Measurements from ENCODE around the gene AKAIN1. TPM values are rescaled to one million over a fixed set of nuclear protein-coding genes. Genes with fewer than 3 reads are reported as not detected.

The AKAIN1 gene
- polyA plus RNA-seq, 1 donor from 2014 or later = not detected

DNA sequence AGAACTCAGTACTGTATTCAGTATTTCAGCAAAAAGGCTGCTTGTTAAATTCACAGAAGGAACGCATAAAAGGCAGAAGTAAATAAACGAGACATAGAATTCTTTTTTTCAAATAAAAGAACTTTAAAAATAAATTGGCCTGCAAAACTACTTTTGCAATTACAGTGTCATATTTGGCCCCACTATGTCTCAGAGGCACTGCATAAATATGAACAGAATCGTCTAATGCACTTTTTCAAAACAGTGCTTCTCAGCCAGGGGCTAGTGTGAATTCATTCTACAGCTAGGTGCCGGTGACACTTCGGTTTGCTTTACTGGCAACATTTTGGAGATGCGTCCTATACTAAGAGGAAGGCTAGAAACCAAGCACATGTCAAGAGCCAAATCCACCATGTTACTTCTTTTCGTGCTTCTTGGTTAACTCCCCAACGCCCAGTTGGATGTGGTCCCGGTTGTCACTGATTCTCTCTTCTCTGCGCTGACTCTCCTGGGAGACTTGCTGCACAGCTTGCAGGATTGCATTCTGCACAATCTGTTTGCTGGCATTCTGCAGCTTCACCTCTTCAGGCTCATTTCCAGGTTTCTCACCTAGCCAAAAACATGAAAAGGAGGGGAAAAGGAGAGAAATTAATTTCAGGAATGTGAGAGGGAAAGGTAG lies 51.8 kb downstream of the AKAIN1 start:
- no peak for TF ChIP-seq EZH2 (IDR thresholded peaks at IDR 0.05; ENCODE audit: borderline replicate concordance, insufficient read depth, low read length, poor library complexity, severe bottlenecking)
- no peak for TF ChIP-seq RAD21 (conservative IDR thresholded peaks at IDR 0.05)
- no peak for TF ChIP-seq POLR2AphosphoS5 (IDR thresholded peaks at IDR 0.05)
- TF ChIP-seq MXI1 (conservative IDR thresholded peaks at IDR 0.05; ENCODE audit: poor library complexity, severe bottlenecking) = no peak
- no peak for TF ChIP-seq SMC3 (conservative IDR thresholded peaks at IDR 0.05; ENCODE audit: poor library complexity)
- no peak for TF ChIP-seq TAF1 (IDR thresholded peaks at IDR 0.05; ENCODE audit: low read depth)
- TF ChIP-seq, protein P1, sequence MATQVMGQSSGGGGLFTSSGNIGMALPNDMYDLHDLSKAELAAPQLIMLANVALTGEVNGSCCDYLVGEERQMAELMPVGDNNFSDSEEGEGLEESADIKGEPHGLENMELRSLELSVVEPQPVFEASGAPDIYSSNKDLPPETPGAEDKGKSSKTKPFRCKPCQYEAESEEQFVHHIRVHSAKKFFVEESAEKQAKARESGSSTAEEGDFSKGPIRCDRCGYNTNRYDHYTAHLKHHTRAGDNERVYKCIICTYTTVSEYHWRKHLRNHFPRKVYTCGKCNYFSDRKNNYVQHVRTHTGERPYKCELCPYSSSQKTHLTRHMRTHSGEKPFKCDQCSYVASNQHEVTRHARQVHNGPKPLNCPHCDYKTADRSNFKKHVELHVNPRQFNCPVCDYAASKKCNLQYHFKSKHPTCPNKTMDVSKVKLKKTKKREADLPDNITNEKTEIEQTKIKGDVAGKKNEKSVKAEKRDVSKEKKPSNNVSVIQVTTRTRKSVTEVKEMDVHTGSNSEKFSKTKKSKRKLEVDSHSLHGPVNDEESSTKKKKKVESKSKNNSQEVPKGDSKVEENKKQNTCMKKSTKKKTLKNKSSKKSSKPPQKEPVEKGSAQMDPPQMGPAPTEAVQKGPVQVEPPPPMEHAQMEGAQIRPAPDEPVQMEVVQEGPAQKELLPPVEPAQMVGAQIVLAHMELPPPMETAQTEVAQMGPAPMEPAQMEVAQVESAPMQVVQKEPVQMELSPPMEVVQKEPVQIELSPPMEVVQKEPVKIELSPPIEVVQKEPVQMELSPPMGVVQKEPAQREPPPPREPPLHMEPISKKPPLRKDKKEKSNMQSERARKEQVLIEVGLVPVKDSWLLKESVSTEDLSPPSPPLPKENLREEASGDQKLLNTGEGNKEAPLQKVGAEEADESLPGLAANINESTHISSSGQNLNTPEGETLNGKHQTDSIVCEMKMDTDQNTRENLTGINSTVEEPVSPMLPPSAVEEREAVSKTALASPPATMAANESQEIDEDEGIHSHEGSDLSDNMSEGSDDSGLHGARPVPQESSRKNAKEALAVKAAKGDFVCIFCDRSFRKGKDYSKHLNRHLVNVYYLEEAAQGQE (IDR thresholded peaks at IDR 0.05; ENCODE audit: borderline replicate concordance) = no peak
- TF ChIP-seq, protein P2, sequence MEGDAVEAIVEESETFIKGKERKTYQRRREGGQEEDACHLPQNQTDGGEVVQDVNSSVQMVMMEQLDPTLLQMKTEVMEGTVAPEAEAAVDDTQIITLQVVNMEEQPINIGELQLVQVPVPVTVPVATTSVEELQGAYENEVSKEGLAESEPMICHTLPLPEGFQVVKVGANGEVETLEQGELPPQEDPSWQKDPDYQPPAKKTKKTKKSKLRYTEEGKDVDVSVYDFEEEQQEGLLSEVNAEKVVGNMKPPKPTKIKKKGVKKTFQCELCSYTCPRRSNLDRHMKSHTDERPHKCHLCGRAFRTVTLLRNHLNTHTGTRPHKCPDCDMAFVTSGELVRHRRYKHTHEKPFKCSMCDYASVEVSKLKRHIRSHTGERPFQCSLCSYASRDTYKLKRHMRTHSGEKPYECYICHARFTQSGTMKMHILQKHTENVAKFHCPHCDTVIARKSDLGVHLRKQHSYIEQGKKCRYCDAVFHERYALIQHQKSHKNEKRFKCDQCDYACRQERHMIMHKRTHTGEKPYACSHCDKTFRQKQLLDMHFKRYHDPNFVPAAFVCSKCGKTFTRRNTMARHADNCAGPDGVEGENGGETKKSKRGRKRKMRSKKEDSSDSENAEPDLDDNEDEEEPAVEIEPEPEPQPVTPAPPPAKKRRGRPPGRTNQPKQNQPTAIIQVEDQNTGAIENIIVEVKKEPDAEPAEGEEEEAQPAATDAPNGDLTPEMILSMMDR (IDR thresholded peaks at IDR 0.05; ENCODE audit: poor library complexity, severe bottlenecking) = no peak
- TF ChIP-seq EP300 (conservative IDR thresholded peaks at IDR 0.05; ENCODE audit: poor library complexity, severe bottlenecking) = no peak
- Histone ChIP-seq H2AFZ (ENCODE audit: low read depth, low read length) (no peak overlapping the region), H3K9me3 (ENCODE audit: low read length) (no peaks in the 10 kb centered on the region)

DNA sequence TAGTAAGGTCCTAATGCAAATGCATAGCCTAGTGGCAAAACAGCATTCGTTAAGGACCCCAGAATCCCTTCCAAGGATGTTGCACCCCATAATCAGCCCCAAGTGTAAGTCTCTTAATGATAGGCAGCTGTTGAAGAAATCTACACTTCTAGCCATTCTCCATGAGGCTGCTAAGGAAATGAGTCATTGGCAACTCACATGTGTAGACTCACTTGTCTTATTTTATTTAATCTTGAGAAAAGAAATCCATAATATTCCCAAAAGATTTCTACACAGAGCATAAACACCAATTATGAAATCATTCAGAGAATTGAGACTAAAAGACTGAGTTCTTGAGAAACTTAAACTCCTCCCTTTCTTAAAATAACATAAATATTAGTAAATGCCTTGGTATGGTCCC lies 52.4 kb downstream of the AKAIN1 start:
- Histone ChIP-seq H3K9me2 (ENCODE audit: insufficient read depth, low read length) (no peaks in the 10 kb centered on the region), H2AFZ (ENCODE audit: low read depth, low read length) (no peak overlapping the region), H3K36me3 (ENCODE audit: insufficient read depth, low read length) (no peaks in the 10 kb centered on the region), H3K9ac (ENCODE audit: low read length) (no peak overlapping the region), H3K27ac (ENCODE audit: low read length) (no peak overlapping the region), H3K79me2 (replicated peaks; ENCODE audit: insufficient read depth, low read length) (no peaks in the 10 kb centered on the region), H3K9me3 (ENCODE audit: low read length) (no peaks in the 10 kb centered on the region), H3K4me3 (ENCODE audit: low read length) (no peak overlapping the region), H4K20me1 (ENCODE audit: insufficient read depth) (no peaks in the 10 kb centered on the region), H3F3A (ENCODE audit: insufficient read depth, low read length, poor library complexity, severe bottlenecking) (no peaks in the 10 kb centered on the region), H3K27me3 (ENCODE audit: insufficient read depth, low read depth, low read length) (no peaks in the 10 kb centered on the region), H3K4me2 (ENCODE audit: low read length) (no peak overlapping the region)
- TF ChIP-seq POLR2AphosphoS5 (IDR thresholded peaks at IDR 0.05) = no peak
- no peak for TF ChIP-seq TAF1 (IDR thresholded peaks at IDR 0.05; ENCODE audit: low read depth)
- no peak for TF ChIP-seq EZH2 (IDR thresholded peaks at IDR 0.05; ENCODE audit: borderline replicate concordance, insufficient read depth, low read length, poor library complexity, severe bottlenecking)
- TF ChIP-seq, protein P2 (IDR thresholded peaks at IDR 0.05; ENCODE audit: poor library complexity, severe bottlenecking) = no peak
- no peak for TF ChIP-seq MXI1 (conservative IDR thresholded peaks at IDR 0.05; ENCODE audit: poor library complexity, severe bottlenecking)
- TF ChIP-seq SMC3 (conservative IDR thresholded peaks at IDR 0.05; ENCODE audit: poor library complexity) = no peak
- TF ChIP-seq, protein P1 (IDR thresholded peaks at IDR 0.05; ENCODE audit: borderline replicate concordance) = no peak
- no peak for TF ChIP-seq EP300 (conservative IDR thresholded peaks at IDR 0.05; ENCODE audit: poor library complexity, severe bottlenecking)
- no peak for TF ChIP-seq RAD21 (conservative IDR thresholded peaks at IDR 0.05)

More for the DNA sequence above, 51.8 kb downstream of the AKAIN1 start:
- Histone ChIP-seq H4K20me1 (ENCODE audit: insufficient read depth) (no peaks in the 10 kb centered on the region), H3F3A (ENCODE audit: insufficient read depth, low read length, poor library complexity, severe bottlenecking) (no peaks in the 10 kb centered on the region), H3K4me2 (ENCODE audit: low read length) (no peak overlapping the region), H3K36me3 (ENCODE audit: insufficient read depth, low read length) (no peaks in the 10 kb centered on the region), H3K27me3 (ENCODE audit: insufficient read depth, low read depth, low read length) (no peaks in the 10 kb centered on the region), H3K9me2 (ENCODE audit: insufficient read depth, low read length) (no peaks in the 10 kb centered on the region), H3K79me2 (replicated peaks; ENCODE audit: insufficient read depth, low read length) (no peaks in the 10 kb centered on the region), H3K4me3 (ENCODE audit: low read length) (no peak overlapping the region), H3K9ac (ENCODE audit: low read length) (no peak overlapping the region), H3K27ac (ENCODE audit: low read length) (no peak overlapping the region)
